Activated CD8-positive, alpha-beta memory T cell treated with anti-CD3 and anti-CD28 coated beads, Interleukin-2, amount 50 U/mL, for 4 hours (primary cell): ENCODE data around the gene PPP1R15B.
A peak's percentile ranks its signal among the peaks of the same experiment; 100 is the strongest.

Source experiments
- DNase-seq: peaks from one replicate; pipeline ENCODE4 v3.0.0-alpha.2; 2020

The PPP1R15B gene

GRCh38 chr1:204363335-204364114 lies 48.1 kb downstream of the PPP1R15B start:
- DNase-seq, result peak; percentile 75

- no peak for DNase-seq
Measured at GRCh38 chr1:204362984-204363334, 48.7 kb downstream of the PPP1R15B start.

- DNase-seq, result no peak
Measured at GRCh38 chr1:204361781-204362180, 49.8 kb downstream of the PPP1R15B start.

GRCh38 chr1:204361341-204361771 lies 50.3 kb downstream of the PPP1R15B start:
- no peak for DNase-seq

GRCh38 chr1:204360314-204360713 lies 51.3 kb downstream of the PPP1R15B start:
- no peak for DNase-seq

- DNase-seq, result no peak
Measured at GRCh38 chr1:204359474-204360255, 52.0 kb downstream of the PPP1R15B start, which contains the start of gene PLEKHA6. Gene PLEKHA6 (minus strand): TSS chr1:204359929. CDS start chr1:204273727, 86,202 bp downstream.

GRCh38 chr1:204359131-204359473 lies 52.5 kb downstream of the PPP1R15B start:
- DNase-seq, result no peak

- DNase-seq, result no peak
Measured at GRCh38 chr1:204358605-204359004, 53.0 kb downstream of the PPP1R15B start.

- no peak for DNase-seq
Measured at GRCh38 chr1:204357551-204358490, 53.8 kb downstream of the PPP1R15B start.

- DNase-seq, result no peak
Measured at GRCh38 chr1:204356997-204357396, 54.6 kb downstream of the PPP1R15B start.

- DNase-seq, result no peak
Measured at GRCh38 chr1:204355913-204356312, 55.7 kb downstream of the PPP1R15B start.

- DNase-seq, result no peak
Measured at GRCh38 chr1:204354579-204354978, 57.0 kb downstream of the PPP1R15B start.
